ENCODE measurements around the gene KRTAP10-9. TPM values are rescaled to one million over a fixed set of nuclear protein-coding genes. Genes with fewer than 3 reads are reported as not detected.

The KRTAP10-9 gene
- total RNA-seq, 2 experiments from 2014 or later: not detected

DNA sequence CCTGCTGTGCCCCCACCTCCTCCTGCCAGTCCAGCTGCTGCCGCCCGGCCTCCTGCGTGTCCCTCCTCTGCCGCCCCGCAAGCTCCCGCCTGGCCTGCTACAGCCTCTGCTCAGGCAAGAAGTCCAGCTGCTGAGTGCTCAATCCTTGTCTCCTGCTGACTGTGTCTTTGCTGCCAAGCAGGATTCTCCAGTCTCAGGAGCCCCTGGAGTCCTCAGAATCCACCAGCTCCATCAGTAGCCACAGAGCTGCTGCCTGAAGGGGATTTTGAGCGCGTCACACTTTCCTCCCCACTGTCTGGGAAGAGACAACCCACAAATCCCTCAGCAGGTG, 20.3 kb downstream of the KRTAP10-9 start:
- no peak overlapping the region for H3K27ac Mint-ChIP-seq
- no peak for DNase-seq
- no peaks in the 10 kb centered on the region for H3K27me3 Mint-ChIP-seq

DNA sequence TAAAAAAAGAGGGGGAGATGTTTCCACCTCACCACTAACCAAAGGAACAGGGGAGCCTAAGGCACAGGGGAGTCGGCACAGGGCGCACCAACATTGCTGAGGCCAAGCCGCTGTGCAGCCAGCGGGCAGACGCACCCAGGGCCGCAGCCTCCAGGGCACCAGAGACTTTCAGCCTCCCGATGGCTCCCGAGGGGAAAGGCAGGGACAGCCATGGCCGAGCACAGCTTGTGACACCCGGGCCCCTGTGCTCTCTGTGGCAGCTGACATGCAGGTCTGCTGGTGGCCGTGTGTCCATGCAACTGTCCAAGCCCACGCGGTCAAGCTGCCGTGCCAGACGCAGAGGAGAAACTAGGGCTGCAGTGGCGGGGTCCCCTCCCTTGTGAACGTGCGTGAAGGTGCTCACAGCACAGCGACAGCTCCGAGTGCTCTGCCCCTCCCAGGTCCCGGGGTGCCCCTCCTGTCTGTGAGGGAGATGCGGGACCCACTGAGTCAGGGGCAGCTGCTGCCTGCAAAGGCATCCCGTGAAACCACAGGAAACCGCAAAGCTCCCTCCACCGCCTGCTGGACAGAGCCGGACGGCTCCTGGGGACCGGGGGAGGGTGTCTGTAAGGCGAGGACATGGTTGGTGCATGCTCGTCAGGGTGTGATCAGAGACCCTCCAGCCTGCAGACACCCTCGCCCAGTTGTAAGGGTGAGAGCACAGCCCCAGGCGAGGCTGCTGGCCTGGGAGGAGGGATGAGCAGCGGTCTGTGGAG, 21.8 kb downstream of the KRTAP10-9 start:
- H3K36me3 Mint-ChIP-seq: peaks cover 10% of the 10 kb centered on the region
- H3K4me1 Mint-ChIP-seq: peaks cover 6% of the 10 kb centered on the region
- DNase-seq (no peak), ATAC-seq (no peak)
- peaks cover 14% of the 10 kb centered on the region for H3K9me3 Mint-ChIP-seq (ENCODE audit: low read depth)
- no peaks in the 10 kb centered on the region for H3K27me3 Mint-ChIP-seq
- CTCF ChIA-PET: interaction anchor here (1.4 kb wide), 1 partner anchor 10 kb away, joined by 4 read pairs; no protein-coding TSS in a partner anchor
- H3K27ac Mint-ChIP-seq: no peak overlapping the region
- no peak overlapping the region for H3K4me3 Mint-ChIP-seq

More for the DNA sequence above, 20.3 kb downstream of the KRTAP10-9 start:
- H3K4me3 Mint-ChIP-seq: no peak overlapping the region
- no peak for ATAC-seq
- H3K9me3 Mint-ChIP-seq (ENCODE audit: low read depth): peaks cover 24% of the 10 kb centered on the region
- CTCF ChIA-PET: no interaction called here
- peaks cover 6% of the 10 kb centered on the region for H3K4me1 Mint-ChIP-seq
- H3K36me3 Mint-ChIP-seq: peaks cover 13% of the 10 kb centered on the region

DNA sequence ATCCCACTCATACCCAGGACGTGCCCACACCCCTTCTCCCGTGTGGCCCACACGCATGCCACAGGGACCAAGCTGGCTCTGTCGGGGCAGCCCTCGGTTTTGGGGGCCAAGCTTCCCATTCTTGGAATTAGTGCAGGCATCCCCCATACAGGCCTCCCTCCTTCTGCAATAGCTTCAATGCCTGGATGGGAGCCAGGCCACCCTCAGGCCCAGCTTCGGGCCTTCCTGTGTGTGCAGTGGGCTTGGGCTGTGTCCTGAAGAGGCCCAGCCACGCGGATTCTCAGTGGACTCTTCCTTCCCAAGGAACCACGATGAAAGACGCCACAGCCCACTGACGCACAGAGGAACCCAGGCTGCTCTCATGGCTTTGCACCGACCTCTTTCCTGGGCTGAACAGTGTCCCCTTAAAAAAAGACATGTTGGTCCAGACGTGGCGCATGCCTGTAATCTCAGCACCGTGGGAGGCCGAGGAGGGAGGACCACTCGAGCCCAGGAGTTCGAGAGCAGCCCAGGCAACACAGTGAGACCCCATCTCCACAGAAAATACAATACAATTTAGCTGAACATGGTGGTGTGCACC, 22.7 kb downstream of the KRTAP10-9 start:
- no peak overlapping the region for H3K27ac Mint-ChIP-seq
- peaks cover 5% of the 10 kb centered on the region for H3K9me3 Mint-ChIP-seq (ENCODE audit: low read depth)
- H3K36me3 Mint-ChIP-seq: peaks cover 13% of the 10 kb centered on the region
- H3K4me1 Mint-ChIP-seq: peaks cover 15% of the 10 kb centered on the region
- H3K27me3 Mint-ChIP-seq: no peaks in the 10 kb centered on the region
- ATAC-seq: no peak
- no peak for DNase-seq
- H3K4me3 Mint-ChIP-seq: no peak overlapping the region
- CTCF ChIA-PET: interaction anchor here (1.4 kb wide), 1 partner anchor 9 kb away, joined by 4 read pairs; no protein-coding TSS in a partner anchor

DNA sequence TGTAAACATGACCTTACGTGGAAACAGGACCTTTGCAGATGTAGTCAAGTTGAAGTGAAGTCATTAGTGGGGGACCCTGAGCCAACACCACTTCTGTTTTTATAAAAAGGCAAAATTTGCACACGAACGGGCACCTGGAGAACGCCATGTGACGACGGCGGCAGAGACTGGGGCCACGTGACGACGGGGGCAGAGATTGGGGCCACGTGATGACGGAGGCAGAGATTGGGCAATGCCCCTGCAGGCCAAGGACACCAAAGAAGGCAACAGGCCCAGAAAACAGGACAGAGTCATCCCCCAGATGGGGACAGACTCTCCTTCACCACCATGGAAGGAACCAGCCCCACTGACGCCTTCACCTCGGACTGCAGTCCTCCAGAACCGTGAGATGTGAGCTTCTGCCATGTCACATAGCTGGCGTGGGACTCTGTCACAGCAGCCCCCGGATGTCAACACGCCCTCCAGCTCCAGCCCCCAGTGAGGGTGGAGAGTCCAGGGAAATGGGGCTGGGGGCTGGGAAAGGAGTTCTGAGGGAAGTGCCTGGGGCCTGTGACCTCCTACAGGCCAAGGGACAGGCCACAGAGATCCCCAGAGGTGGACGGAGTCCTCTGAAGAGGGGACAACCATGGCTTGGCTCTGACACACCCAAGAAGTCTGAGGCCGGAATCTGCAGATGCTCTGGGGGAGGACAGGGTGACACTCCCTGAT, 23.5 kb downstream of the KRTAP10-9 start:
- H3K4me3 Mint-ChIP-seq: no peak overlapping the region
- no peaks in the 10 kb centered on the region for H3K27me3 Mint-ChIP-seq
- CTCF ChIA-PET: interaction anchor here (1.4 kb wide), 1 partner anchor 8 kb away, joined by 4 read pairs; no protein-coding TSS in a partner anchor
- no peak for DNase-seq
- peaks cover 2% of the 10 kb centered on the region for H3K9me3 Mint-ChIP-seq (ENCODE audit: low read depth)
- ATAC-seq: no peak
- peaks cover 11% of the 10 kb centered on the region for H3K36me3 Mint-ChIP-seq
- peaks cover 23% of the 10 kb centered on the region for H3K4me1 Mint-ChIP-seq
- no peak overlapping the region for H3K27ac Mint-ChIP-seq

DNA sequence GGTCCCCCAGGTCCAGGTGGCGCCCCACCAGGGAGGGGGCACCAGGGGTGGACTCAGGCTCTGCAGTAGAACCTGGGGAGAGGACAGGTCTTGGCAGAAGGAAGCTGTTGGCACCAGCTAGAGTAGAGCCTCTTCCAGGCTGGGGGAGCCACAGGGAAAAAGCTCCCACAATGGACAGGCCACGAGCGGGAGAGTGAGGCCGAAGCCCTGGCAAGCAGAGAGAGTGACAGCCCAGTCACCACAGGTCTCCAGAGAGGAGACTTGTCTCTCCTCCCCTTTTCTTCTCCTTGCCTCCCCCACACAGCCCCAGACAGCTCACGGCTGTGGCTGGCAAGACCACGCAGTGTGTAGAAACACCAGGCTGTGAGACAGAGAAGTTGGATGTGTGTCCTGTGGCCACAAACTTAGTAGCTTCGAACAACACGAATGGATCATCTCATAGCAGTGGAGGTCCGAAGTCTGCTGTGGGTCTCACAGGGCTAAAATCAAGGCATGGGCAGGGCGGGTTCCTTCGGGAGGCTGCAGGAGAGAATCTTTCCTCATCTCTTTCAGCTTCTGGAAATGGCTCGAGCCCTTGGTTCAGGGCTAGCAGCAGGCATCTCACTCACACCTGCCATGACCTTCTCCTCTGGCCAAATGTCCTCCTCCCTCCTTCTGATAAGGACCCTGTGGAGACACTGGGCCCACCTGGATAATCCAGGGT, 24.2 kb downstream of the KRTAP10-9 start:
- no peak overlapping the region for H3K27ac Mint-ChIP-seq
- CTCF ChIA-PET: no interaction called here
- H3K4me3 Mint-ChIP-seq: no peak overlapping the region
- H3K36me3 Mint-ChIP-seq: peaks cover 15% of the 10 kb centered on the region
- no peaks in the 10 kb centered on the region for H3K27me3 Mint-ChIP-seq
- H3K9me3 Mint-ChIP-seq (ENCODE audit: low read depth): peaks cover 5% of the 10 kb centered on the region
- DNase-seq (no peak), ATAC-seq (no peak)
- H3K4me1 Mint-ChIP-seq: peaks cover 26% of the 10 kb centered on the region

DNA sequence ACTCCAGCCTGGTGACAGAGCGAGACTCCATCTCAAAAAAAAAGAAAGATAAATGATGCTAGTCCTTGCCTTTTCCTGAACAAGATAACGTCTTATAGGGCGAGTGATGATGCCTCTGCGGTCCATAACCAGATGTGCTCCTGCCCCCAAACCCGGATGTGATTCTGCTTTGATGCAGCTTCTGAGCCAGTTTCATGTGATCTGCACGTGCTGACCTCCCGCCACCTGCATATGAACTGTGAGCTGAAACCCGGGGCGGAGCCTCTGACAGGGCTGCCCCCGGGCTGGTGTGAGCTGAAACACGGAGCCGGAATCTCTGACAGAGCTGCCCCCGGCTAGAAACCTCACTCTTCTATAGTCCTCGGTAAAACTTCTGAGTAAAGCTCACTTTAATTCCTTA, 26.2 kb downstream of the KRTAP10-9 start:
- Mint-ChIP-seq H3K27ac (no peak overlapping the region), H3K4me1 (peaks cover 46% of the 10 kb centered on the region), H3K4me3 (no peak overlapping the region), H3K9me3 (ENCODE audit: low read depth) (peaks cover 15% of the 10 kb centered on the region), H3K27me3 (no peaks in the 10 kb centered on the region), H3K36me3 (peaks cover 33% of the 10 kb centered on the region)
- CTCF ChIA-PET: no interaction called here
- ATAC-seq (no peak), DNase-seq (no peak)

DNA sequence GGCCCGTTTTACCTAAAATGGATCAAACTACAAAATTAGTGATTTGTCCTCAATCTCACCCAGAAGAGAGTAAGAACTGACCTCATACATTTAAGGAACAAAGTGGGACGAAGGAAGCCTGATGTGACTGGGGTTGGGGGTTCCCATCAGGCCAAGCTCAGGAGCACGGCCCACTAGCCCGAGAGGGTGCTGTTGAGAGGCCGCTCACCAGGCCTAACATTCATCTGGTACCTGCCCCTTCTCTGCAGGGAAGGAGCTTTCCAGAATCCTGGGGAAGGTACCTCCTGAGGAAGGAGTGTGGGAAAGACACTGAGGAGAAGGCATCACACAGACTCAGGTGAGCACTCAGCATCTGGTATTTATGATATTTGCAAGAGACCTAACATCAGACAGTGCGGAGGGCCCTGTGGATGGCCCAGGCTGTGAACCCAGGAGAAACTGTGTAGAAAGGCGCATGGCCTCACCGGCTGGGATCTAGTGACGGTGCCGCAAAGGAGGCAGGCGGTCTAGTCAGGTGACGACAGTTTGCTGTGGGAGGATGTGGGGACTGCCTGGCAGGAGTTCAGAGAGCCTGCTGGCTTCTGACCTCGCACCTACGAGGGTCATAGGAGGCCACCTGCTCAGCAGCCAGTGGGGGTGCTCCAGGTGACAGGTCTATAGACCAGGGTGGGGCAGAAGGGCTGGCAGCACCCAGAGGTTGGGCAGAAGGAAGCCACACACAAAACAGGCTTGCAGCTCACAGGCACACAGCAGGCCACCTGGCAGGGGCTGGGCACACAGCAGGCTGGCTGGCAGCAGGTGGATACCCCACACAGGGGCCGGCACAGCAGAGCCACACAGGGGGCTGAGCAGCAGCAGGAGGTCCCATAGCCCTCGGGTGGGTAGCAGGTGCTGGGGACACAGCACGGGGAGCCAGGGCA, 27.0 kb downstream of the KRTAP10-9 start:
- H3K4me1 Mint-ChIP-seq: peaks cover 54% of the 10 kb centered on the region
- no peak overlapping the region for H3K4me3 Mint-ChIP-seq

DNA sequence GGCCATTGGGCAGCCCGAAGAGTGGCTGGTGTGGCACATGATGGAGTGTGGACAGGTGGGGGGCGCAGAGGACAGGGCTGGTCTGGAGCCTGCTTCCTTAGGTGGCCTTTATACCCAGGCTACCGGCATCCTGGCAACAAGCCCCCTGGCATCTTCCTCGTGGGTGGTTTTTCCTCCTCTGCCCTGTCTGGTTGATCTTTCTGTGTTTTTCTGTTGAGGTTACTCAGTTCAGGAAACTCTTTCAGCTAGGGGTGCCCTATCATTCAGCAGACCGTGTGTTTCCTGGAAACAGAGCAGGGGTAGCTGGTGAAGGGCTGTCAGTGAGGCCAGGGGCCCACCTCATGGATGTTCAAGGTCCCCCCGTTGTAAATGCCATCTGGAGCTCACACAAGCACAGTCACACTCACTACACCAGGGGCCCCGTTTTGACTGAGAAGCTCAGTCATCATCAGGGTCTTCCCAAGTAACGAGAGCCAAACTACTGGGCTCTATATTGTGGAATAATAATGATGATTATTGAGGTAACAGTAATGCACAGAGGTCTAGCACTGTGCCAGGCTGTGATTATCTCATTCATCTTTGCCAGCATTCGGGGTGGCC, 27.8 kb downstream of the KRTAP10-9 start, which contains the start of gene KRTAP12-4:
TSS of gene KRTAP12-4 (minus strand) at position 84 of the 600 bp plus-strand sequence. CDS start at position 39, 45 bp downstream.
- H3K4me3 Mint-ChIP-seq: no peak within 1 kb of the TSS
- peaks cover 15% of the 10 kb centered on the region for H3K9me3 Mint-ChIP-seq (ENCODE audit: low read depth)
- CTCF ChIA-PET: interaction anchor here (1.3 kb wide), 1 partner anchor 144 kb away, joined by 4 read pairs; no protein-coding TSS in a partner anchor
- peaks cover 62% of the 10 kb centered on the region for H3K4me1 Mint-ChIP-seq
- DNase-seq (no peak), ATAC-seq (no peak)
- H3K27me3 Mint-ChIP-seq: no peaks in the 10 kb centered on the region
- H3K27ac Mint-ChIP-seq: peak within 1 kb of the TSS; percentile 70
- H3K36me3 Mint-ChIP-seq: peaks cover 40% of the 10 kb centered on the region

More for the DNA sequence above, 27.0 kb downstream of the KRTAP10-9 start:
- ATAC-seq: no peak
- no peaks in the 10 kb centered on the region for H3K27me3 Mint-ChIP-seq
- peaks cover 37% of the 10 kb centered on the region for H3K36me3 Mint-ChIP-seq
- H3K9me3 Mint-ChIP-seq (ENCODE audit: low read depth): peaks cover 15% of the 10 kb centered on the region
- CTCF ChIA-PET: no interaction called here
- peak overlapping the region; percentile 56 for H3K27ac Mint-ChIP-seq
- peak; percentile 53 for DNase-seq

DNA sequence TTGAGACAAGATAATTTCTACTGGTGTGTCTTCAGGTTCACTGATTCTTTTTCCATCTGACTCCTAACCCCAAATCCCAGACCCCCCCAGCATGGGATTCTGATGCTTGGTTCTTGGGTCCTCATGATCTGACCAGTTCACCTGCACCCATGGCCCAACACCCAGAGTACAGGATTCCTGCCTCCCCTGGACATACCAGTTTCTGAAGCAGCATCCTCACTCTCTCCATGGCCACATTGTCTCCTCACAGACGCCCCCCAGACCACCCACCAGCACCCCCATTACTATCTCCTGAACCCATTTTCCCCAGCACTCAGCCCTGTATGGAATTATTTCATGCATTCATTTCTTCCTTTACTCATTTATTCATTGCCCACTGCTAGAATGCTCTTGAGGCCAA, 30.0 kb downstream of the KRTAP10-9 start:
- H3K27ac Mint-ChIP-seq: peak overlapping the region; percentile 96
- ATAC-seq: no peak
- DNase-seq: no peak
- peaks cover 16% of the 10 kb centered on the region for H3K9me3 Mint-ChIP-seq (ENCODE audit: low read depth)
- peaks cover 50% of the 10 kb centered on the region for H3K36me3 Mint-ChIP-seq
- H3K4me3 Mint-ChIP-seq: peak overlapping the region; percentile 61
- CTCF ChIA-PET: interaction anchor here (1.2 kb wide), 1 partner anchor 137 kb away, joined by 4 read pairs; no protein-coding TSS in a partner anchor
- H3K4me1 Mint-ChIP-seq: peaks cover 64% of the 10 kb centered on the region
- no peaks in the 10 kb centered on the region for H3K27me3 Mint-ChIP-seq

DNA sequence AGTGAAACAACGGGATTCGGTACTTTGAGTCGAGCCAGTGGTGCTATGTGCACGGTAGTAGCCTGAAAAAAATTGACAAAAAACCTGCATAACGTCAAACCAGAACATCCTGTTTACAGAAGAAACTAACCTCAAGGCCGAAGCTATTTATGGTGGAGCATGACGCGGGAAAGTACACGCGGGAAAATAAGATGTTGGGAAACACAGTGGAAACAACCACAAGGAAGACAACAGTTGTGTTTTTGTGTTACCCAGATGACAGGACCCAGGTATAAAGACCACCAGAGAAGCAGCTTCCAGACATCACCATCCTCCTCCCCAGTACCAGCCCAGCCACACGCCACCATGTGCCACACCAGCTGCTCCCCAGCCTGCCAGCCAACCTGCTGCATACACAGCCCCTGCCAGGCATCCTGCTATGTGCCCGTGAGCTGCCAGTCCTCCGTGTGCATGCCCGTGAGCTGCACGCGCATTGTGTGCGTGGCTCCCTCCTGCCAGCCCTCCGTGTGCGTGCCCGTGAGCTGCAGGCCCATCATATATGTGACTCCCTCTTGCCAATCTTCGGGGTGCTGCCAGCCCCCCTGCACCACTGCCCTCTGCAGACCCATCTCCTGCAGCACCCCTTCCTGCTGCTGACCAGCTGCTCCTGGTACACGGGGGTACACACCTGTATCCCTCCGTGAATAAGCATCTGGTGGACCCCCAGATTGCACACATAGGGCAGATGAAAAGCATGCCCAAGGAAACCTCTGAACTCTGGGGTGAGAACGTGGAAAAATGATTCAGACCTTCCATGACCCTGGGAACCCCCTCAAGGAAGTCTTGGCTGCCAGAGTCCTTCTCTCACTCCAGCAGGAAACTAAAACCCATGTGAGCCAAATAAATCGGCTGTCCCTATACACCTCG, 31.0 kb downstream of the KRTAP10-9 start, which contains the start of gene KRTAP12-3:
TSS of gene KRTAP12-3 (plus strand) at position 298 of the 906 bp plus-strand sequence. CDS start at position 346, 48 bp downstream.
- peak within 1 kb of the TSS; percentile 61 for H3K4me3 Mint-ChIP-seq
- peak; percentile 70 for DNase-seq
- peaks cover 19% of the 10 kb centered on the region for H3K9me3 Mint-ChIP-seq (ENCODE audit: low read depth)
- ATAC-seq: peak; percentile 84
- CTCF ChIA-PET: interaction anchor here (1.0 to 1.6 kb wide), 4 partner anchors 8 to 144 kb away, joined by 3 to 4 read pairs (median 4); partner anchors contain the start of gene UBE2G2
- peaks cover 54% of the 10 kb centered on the region for H3K36me3 Mint-ChIP-seq
- H3K27ac Mint-ChIP-seq: peak within 1 kb of the TSS; percentile 96
- H3K27me3 Mint-ChIP-seq: peaks cover 4% of the 10 kb centered on the region
- peaks cover 64% of the 10 kb centered on the region for H3K4me1 Mint-ChIP-seq

DNA sequence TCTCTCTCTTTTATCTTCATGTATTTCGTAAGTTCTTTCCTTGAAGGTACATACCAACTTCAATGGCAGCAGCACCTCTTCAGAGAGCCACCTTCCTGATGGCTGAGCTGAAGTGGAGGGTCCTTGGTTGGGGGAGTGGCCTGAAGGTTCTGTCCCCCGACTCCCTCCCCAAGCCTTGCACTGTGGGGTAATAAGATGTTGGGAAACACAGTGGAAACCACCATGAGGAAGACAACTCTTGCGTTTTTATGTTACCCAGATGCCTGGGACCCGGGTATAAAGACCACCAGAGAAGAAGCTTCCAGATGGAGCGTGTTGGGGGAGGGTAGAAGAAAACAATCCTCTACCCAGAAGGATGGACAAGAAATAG, 31.6 kb downstream of the KRTAP10-9 start:
- Mint-ChIP-seq H3K36me3 (peaks cover 53% of the 10 kb centered on the region), H3K9me3 (ENCODE audit: low read depth) (peaks cover 21% of the 10 kb centered on the region), H3K27me3 (peaks cover 4% of the 10 kb centered on the region), H3K4me3 (peak overlapping the region; percentile 23), H3K27ac (peak overlapping the region; percentile 96), H3K4me1 (peaks cover 63% of the 10 kb centered on the region)
- DNase-seq: no peak
- ATAC-seq: no peak
- CTCF ChIA-PET: interaction anchor here (1.0 to 1.6 kb wide), 3 partner anchors 9 to 143 kb away, joined by 3 to 4 read pairs (median 3); partner anchors contain the start of gene UBE2G2
